Right renal cortex interstitium (tissue), 3 donors: ENCODE data around the gene FHDC1. TPM values are rescaled to one million over a fixed set of nuclear protein-coding genes. Genes with fewer than 3 reads are reported as not detected.
A peak's percentile ranks its signal among the peaks of the same experiment; 100 is the strongest.
"Not testable (repeated sequence)": the region's sequence is repeated elsewhere in the genome, so short reads cannot be mapped to it uniquely, and the experiment has no call there.

Experiments used
- DNase-seq, 3 donors: peaks; one replicate each; pipeline ENCODE4 v3.0.0-alpha.2; 2013; ENCODE audit warnings: low read depth in 3 of 3, low spot score in 2 of 3
- polyA plus RNA-seq, 3 donors: library from polyadenylated mRNA; unstranded; fragments of 120-200 nt; gene quantifications; one replicate each; pipeline ENCODE4 v1.2.1, GENCODE V29; 2013; ENCODE audit not compliant: insufficient read length in 3 of 3

FHDC1 gene, protein sequence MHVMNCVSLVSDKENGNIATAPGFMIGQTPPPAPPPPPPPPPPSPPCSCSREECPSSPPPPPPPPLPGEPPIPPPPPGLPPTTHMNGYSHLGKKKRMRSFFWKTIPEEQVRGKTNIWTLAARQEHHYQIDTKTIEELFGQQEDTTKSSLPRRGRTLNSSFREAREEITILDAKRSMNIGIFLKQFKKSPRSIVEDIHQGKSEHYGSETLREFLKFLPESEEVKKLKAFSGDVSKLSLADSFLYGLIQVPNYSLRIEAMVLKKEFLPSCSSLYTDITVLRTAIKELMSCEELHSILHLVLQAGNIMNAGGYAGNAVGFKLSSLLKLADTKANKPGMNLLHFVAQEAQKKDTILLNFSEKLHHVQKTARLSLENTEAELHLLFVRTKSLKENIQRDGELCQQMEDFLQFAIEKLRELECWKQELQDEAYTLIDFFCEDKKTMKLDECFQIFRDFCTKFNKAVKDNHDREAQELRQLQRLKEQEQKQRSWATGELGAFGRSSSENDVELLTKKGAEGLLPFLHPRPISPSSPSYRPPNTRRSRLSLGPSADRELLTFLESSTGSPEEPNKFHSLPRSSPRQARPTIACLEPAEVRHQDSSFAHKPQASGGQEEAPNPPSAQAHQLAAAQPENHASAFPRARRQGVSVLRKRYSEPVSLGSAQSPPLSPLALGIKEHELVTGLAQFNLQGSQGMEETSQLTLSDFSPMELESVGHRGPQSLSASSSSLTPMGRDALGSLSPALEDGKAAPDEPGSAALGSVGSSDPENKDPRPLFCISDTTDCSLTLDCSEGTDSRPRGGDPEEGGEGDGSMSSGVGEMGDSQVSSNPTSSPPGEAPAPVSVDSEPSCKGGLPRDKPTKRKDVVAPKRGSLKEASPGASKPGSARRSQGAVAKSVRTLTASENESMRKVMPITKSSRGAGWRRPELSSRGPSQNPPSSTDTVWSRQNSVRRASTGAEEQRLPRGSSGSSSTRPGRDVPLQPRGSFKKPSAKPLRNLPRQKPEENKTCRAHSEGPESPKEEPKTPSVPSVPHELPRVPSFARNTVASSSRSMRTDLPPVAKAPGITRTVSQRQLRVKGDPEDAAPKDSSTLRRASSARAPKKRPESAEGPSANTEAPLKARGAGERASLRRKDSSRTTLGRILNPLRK
- 1 to 10 TPM; 3.6 to 4.0 (median 4.0) TPM for polyA plus RNA-seq

DNA sequence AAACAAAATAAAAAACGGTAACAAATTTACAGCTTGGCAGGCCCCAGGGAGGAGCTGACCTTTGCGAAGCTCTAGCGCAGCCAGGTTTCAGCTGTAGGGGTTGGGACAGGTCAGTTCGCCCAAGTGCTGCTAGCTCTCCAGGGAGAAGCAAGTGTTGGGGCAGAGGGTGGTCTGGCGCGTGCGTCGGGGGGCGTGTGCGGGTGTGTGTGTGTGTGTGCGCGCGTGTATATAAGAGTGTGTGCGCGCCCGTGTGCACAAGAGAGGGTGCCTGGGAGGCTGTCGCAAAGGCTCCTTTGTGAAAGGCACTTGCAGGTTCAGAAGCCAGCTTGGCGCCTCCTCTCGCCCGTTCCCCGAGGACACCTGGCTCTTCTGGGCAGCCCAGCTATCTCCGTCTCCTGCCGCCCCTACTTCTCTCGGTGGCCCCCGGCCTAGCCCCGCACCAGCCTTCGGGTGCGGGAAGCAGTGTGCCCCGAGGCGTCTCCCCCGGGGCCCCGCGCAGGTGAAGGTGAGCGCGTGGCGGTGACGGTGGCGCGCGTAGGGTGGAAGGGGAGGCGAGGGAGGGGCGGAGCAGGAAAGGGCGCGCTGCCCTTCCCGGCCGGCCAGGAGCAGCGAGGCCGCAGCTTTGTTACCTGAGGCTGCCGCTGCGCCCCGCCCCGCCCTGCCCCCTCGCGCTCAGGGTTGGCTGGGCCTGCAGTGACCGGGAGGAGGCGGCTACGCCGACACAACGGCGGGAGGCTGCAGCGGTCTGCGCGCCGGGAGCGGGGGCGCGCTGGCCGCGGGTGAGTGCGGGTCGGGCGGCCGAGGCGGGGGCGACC lies at the start of gene FHDC1:
FHDC1 (plus strand) TSS at position 693 of the 815 bp plus-strand sequence. CDS start 6,735 bp downstream, outside the sequence.
- peak in 1 of 3 donors; percentile 39 for DNase-seq

DNA sequence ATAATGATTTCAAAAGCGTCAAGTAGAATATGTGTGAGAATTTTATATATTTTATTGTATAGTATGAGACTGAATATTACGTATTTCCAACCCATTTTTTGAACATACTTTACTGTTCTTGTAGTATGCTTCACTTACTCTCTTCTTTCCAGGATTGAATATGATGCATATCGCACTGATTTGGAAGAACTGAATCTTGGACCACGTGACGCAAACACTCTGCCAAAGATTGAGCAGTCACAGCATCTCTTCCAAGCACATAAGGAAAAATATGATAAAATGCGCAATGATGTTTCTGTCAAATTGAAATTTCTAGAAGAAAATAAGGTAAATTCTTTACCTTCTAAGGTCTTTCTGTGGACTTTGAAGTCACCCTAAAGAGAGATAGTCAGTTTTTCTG lies 48.1 kb upstream of the FHDC1 start:
- no peak for DNase-seq

DNA sequence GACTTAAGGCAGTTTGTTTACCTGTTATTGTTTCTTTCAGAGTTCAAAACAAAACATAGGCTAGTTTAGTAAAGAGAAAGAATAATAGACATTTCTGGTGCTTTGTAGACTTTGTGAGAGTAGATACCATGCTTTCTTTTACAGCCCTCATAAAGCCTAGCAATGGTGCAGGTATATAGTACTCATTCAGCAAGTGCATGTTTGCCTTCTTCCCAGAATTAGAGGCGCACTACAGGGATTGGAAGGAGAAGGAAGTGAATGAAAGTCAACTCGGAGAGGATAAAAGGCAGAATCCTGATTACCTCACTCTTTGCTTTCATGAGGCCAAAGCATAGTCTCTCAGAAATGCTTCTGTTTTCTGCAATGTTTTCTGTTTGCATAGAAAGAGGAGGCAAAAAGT lies 43.1 kb upstream of the FHDC1 start:
- no peak for DNase-seq

GRCh38 chr4:152894673-152895072 lies 41.5 kb upstream of the FHDC1 start:
- DNase-seq, result no peak

DNA sequence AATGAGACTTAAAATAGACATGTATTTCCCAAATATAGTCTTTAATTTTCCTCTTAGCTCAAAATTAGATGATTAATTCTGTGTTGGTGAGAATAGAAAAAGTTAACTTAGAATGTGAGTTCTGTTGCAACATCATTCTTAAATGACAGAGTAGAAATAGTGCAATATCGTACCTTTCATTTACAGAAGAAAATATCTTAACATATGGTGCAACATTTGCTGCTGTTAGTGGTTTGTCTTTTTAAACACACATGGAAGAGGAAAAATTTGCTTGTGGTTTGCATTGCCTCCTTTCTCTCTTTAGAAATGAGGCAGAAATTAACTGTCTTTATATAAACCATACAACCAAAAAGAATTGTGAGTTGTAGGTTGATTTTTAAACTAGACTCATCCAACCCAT lies 39.3 kb upstream of the FHDC1 start:
- no peak for DNase-seq

DNA sequence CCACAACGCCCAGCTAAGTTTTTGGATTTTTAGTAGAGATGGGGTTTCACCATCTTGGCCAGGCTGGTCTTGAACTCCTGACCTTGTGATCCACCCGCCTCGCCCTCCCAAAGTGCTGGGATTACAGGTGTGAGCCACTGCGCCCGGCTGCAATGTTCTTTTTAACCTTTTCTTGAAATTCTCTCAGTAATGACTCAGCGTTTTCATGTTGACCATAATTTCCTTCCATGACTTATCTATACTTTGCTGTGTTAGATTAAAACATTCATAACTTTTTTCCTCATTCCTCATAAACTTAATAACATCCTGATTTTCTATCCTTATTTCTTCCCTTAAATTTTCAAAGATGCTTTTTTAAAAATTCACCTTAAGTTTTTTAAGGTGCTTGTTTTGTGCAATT lies 38.0 kb upstream of the FHDC1 start:
- not testable (repeated sequence) for DNase-seq

- no peak for DNase-seq
These were observed 37.5 kb upstream of the FHDC1 start for GRCh38 chr4:152898606-152899005.

GRCh38 chr4:152900395-152900794 lies 35.7 kb upstream of the FHDC1 start:
- no peak for DNase-seq

DNA sequence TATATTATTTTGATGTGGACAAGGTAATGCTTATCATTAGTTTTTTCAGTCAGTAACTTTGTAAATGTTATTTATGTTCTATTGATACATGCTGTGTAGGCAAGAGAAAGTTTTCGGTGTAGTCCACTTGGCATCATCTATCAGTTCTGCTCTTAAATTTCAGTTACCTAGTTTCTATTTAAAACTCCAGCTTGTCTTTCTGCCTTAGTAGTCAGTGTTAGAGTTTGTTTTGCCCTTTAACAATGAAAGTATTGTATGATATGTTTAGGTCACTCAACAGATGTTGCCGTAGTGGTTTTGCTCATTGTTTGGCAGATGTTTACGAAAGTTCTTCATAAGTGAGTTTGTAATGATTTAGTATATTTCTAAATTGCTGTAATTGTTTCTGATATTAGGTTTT lies 34.9 kb upstream of the FHDC1 start:
- no peak for DNase-seq

DNA sequence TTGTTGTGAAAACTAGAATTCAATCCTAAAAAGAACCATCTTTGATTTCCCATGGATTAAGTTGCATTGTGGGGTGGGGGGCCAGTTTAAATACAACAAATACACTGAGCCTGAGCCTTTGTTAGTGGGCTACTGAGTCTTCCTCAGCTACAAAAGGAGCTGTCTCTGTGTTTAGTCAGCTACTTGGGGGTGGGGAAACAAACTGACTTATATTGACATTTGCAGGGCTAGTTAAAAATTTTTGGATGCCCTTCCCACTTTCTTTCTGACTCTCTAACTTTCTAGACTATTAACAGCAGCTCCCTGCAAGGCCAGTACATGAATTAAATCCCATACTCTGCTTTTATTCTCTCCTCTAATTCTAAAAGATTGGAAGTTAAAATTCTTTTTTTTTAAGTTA lies 32.5 kb upstream of the FHDC1 start:
- no peak for DNase-seq

GRCh38 chr4:152909901-152910300 lies 26.2 kb upstream of the FHDC1 start:
- no peak for DNase-seq

GRCh38 chr4:152910521-152910920 lies 25.6 kb upstream of the FHDC1 start:
- no peak for DNase-seq

DNA sequence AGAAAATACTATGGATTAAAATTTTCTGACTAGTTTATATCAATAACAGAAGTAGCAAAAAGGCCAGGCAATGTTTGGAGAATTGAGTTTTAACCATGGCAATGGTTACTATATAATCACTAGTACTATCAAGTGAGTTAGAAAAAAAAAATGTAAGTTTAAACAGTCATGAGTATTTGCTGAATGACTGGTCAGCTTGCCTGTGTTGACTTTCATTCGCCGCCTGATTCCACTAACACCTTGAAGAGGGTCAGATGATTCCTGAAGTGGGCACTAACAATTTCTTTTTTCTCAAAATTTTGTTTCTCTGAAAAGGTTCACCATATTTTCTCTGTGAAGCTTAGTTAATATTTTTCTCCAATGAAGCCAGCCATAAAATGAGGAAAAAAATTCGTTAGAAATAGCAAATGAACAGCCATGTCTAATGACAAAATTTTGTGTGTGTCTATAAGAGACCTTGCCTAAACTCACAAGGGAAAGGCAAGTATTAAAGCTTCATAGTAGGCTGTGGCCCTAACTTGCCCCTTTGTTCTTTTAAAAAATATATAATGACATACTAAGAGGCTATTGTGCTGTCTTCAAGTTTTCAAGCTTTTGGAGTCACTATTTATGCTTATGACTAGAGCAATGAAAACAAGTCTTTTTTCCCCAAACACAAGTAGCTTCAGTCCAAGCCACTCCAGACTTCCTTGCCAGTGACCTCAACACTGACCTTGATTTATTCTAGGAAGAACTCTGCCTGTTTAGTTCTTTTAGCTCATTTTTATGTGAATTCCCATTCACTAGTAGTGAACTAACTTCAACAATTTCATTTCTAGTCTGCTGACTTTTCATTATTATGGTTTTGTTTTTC lies 18.4 kb upstream of the FHDC1 start:
- no peak for DNase-seq

- DNase-seq, result no peak
These were observed 16.3 kb upstream of the FHDC1 start for GRCh38 chr4:152919826-152920225.

DNA sequence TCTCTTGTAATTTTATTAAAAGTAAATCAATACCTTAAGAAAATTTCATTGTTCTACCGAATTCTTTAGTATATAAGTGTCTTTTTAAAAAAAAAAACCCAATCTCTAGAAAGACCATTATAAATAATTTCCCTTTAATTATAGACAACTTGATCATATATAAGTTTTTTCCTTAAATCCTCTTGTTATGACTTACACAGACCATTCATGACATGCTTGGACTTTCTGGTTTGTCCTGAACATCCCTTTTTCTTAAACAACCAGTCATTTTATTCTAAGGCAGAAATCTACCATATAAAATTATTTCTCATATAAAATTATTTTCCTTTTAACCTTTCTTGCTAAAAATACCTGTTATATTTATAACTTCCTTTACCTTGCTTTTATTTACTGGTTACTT lies 15.4 kb upstream of the FHDC1 start:
- no peak for DNase-seq

- DNase-seq, result no peak
These were observed 14.8 kb upstream of the FHDC1 start for GRCh38 chr4:152921284-152921683.

- no peak for DNase-seq
These were observed 10.3 kb upstream of the FHDC1 start for GRCh38 chr4:152925851-152926250.

GRCh38 chr4:152926959-152927358 lies 9.2 kb upstream of the FHDC1 start:
- no peak for DNase-seq

DNA sequence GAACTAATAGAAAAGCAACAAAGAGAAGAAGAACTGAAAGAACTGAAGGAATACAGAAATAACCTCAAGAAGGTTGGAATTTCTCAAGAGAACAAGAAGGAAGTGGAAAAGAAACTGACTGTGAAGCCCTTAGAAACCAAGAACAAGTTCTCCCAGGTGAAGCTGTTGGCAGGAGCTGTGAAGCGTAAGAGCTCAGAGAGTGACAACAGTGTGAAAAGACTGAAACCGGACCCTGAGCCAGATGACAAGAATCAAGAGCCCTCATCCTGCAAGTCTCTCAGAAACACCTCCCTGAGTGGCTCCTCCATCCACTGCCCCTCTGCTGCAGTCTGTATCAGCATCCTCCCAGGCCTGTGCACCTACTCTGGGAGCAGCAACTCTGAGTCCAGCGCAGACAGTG lies 8.4 kb upstream of the FHDC1 start:
- DNase-seq, result no peak
